ENCODE measurements around the gene DHX16.

DHX16 gene

DNA sequence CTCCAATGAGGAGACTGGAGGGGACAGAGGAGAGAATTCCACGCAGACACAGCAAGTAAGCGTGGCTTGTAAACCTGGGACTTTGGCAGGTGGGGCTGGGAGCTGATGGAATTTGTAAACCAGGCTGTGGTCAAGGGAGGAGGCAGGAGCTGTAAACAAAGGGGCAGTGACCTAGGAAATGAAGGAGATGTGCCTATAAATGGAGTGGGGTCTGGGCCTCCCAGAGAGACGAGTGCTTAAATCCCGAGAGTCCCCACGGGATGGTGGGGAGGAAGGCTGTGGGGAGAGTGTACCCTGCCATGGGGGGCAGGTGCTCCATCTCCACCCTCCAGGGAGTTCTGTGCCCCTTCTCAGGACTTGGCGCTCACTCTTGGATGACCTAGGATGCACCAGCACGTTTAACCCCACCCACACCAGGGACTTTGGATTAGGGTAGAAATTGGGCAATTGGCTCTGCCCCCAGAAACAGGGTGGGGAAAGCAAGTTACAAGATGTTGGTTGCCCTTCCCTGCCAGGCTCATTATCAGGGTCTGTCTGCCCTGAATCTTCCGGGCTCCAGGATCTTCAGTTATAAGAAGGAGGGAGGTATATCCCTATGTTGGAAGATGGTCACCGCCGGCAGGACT, 4.0 kb upstream of the DHX16 start:
- TF ChIP-seq ZBTB7A (IDR thresholded peaks at IDR 0.05; ENCODE audit: low read depth) (no peak), TCF12 (IDR thresholded peaks at IDR 0.05; ENCODE audit: low read depth) (no peak), EP300 (IDR thresholded peaks at IDR 0.05; ENCODE audit: borderline replicate concordance) (no peak), CEBPB (IDR thresholded peaks at IDR 0.05) (no peak), TEAD4 (IDR thresholded peaks at IDR 0.05) (no peak), TAF1 (IDR thresholded peaks at IDR 0.05; ENCODE audit: low read depth) (no peak), YY1 (IDR thresholded peaks at IDR 0.05; ENCODE audit: low read depth) (no peak), RAD21 (IDR thresholded peaks at IDR 0.05; ENCODE audit: low read depth) (no peak), FOXM1 (IDR thresholded peaks at IDR 0.05; ENCODE audit: borderline replicate concordance, low read depth) (no peak), EGR1 (IDR thresholded peaks at IDR 0.05) (no peak), NFIC (IDR thresholded peaks at IDR 0.05) (no peak), CREB1 (IDR thresholded peaks at IDR 0.05; ENCODE audit: low read depth) (no peak)
- TF ChIP-seq, protein P1, sequence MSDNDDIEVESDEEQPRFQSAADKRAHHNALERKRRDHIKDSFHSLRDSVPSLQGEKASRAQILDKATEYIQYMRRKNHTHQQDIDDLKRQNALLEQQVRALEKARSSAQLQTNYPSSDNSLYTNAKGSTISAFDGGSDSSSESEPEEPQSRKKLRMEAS (IDR thresholded peaks at IDR 0.05) = no peak
- TF ChIP-seq, protein P2, sequence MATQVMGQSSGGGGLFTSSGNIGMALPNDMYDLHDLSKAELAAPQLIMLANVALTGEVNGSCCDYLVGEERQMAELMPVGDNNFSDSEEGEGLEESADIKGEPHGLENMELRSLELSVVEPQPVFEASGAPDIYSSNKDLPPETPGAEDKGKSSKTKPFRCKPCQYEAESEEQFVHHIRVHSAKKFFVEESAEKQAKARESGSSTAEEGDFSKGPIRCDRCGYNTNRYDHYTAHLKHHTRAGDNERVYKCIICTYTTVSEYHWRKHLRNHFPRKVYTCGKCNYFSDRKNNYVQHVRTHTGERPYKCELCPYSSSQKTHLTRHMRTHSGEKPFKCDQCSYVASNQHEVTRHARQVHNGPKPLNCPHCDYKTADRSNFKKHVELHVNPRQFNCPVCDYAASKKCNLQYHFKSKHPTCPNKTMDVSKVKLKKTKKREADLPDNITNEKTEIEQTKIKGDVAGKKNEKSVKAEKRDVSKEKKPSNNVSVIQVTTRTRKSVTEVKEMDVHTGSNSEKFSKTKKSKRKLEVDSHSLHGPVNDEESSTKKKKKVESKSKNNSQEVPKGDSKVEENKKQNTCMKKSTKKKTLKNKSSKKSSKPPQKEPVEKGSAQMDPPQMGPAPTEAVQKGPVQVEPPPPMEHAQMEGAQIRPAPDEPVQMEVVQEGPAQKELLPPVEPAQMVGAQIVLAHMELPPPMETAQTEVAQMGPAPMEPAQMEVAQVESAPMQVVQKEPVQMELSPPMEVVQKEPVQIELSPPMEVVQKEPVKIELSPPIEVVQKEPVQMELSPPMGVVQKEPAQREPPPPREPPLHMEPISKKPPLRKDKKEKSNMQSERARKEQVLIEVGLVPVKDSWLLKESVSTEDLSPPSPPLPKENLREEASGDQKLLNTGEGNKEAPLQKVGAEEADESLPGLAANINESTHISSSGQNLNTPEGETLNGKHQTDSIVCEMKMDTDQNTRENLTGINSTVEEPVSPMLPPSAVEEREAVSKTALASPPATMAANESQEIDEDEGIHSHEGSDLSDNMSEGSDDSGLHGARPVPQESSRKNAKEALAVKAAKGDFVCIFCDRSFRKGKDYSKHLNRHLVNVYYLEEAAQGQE (IDR thresholded peaks at IDR 0.05; ENCODE audit: low read depth) = no peak

DNA sequence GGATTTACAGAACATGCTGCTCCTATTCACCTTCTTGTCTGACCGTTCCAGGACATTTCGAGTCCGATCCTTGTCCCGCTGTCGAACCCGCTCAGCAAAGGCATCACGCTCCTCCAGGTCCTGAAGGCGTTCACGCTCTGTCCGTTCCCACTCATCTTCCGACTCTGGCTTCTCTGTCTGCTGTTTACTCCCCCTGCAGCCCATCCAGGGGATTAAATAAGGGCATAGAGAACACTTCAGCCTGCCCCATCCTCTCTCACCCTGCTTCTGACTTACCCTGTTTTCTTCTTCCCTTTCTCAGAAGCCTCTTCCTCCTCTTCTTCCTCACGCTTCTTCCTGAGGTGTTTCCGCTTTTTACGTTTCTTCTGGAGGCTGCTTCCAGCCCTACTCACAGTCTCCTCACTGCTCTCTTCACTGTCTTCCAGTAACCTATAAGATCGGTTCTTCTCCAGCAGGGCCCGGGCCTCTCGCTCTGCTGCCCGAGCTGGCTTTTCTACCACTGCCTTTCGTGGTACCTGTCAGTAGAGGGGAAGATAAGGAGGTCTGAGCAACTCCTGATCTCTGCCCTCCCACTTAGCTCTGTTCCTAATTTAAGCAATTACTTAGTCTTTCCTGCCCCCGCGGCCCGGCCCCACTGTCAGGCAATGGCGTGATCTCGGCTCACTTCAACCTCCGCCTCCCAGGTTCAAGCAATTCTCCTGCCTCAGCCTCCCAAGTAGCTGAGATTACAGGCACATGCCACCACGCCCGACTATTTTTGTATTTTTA, 1.9 kb downstream of the DHX16 start:
- no peak for TF ChIP-seq ZBTB7A (IDR thresholded peaks at IDR 0.05; ENCODE audit: low read depth)
- TF ChIP-seq CREB1 (IDR thresholded peaks at IDR 0.05; ENCODE audit: low read depth) = no peak
- no peak for TF ChIP-seq TCF12 (IDR thresholded peaks at IDR 0.05; ENCODE audit: low read depth)
- TF ChIP-seq YY1 (IDR thresholded peaks at IDR 0.05; ENCODE audit: low read depth) = no peak
- TF ChIP-seq FOXM1 (IDR thresholded peaks at IDR 0.05; ENCODE audit: borderline replicate concordance, low read depth) = no peak
- TF ChIP-seq, protein P3, sequence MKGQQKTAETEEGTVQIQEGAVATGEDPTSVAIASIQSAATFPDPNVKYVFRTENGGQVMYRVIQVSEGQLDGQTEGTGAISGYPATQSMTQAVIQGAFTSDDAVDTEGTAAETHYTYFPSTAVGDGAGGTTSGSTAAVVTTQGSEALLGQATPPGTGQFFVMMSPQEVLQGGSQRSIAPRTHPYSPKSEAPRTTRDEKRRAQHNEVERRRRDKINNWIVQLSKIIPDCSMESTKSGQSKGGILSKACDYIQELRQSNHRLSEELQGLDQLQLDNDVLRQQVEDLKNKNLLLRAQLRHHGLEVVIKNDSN (IDR thresholded peaks at IDR 0.05) = no peak
- no peak for TF ChIP-seq RAD21 (IDR thresholded peaks at IDR 0.05; ENCODE audit: low read depth)
- TF ChIP-seq, protein P1 (IDR thresholded peaks at IDR 0.05) = no peak
- no peak for TF ChIP-seq EP300 (IDR thresholded peaks at IDR 0.05; ENCODE audit: borderline replicate concordance)
- TF ChIP-seq NFIC (IDR thresholded peaks at IDR 0.05) = no peak
- TF ChIP-seq, protein P2 (IDR thresholded peaks at IDR 0.05; ENCODE audit: low read depth) = no peak
- TF ChIP-seq CEBPB (IDR thresholded peaks at IDR 0.05) = no peak
- no peak for TF ChIP-seq TEAD4 (IDR thresholded peaks at IDR 0.05)
- TF ChIP-seq TAF1 (IDR thresholded peaks at IDR 0.05; ENCODE audit: low read depth) = no peak
- TF ChIP-seq EGR1 (IDR thresholded peaks at IDR 0.05) = no peak

DNA sequence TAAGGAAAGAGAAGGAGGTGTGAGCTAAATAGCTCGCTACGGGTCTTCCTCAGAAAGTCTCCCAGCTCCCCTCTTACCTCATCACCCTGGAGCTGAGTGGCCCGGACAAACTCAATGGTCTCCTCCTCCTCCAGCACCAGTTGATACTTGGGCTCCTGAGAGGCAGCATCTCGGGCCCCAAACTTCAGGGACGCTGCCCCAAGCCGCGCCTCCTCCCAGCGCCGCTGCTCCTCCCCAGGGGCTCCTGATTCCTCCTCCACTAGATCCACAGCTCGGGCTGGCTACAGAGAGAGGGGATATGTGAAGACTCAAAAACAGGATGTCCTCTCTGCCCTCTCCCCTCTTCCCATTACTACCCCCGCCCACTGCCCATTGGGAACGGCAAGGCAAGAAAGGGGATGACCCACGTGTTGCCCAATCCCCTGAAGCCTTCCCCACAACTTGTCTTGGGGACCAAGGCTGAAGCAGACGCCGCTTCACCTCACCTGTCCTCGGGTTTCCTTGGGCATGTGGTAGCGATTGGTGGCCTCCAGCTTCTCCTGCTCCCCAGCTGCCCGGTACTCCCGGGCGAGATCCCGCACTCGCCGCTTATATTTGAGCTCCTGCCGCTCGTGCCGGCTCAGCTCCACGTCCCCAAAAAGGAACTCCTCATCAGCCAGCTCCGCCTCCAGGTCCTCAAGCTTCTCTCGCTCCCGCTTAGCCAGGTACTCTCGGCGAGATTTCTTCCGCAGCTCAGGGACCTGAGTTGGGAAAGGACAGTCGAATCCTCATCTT, 7.6 kb downstream of the DHX16 start:
- TF ChIP-seq RAD21 (IDR thresholded peaks at IDR 0.05; ENCODE audit: low read depth) (no peak), ZBTB7A (IDR thresholded peaks at IDR 0.05; ENCODE audit: low read depth) (no peak), EP300 (IDR thresholded peaks at IDR 0.05; ENCODE audit: borderline replicate concordance) (no peak), FOXM1 (IDR thresholded peaks at IDR 0.05; ENCODE audit: borderline replicate concordance, low read depth) (no peak), CEBPB (IDR thresholded peaks at IDR 0.05) (no peak), NFIC (IDR thresholded peaks at IDR 0.05) (no peak), CREB1 (IDR thresholded peaks at IDR 0.05; ENCODE audit: low read depth) (no peak), YY1 (IDR thresholded peaks at IDR 0.05; ENCODE audit: low read depth) (no peak), EGR1 (IDR thresholded peaks at IDR 0.05) (no peak), TEAD4 (IDR thresholded peaks at IDR 0.05) (no peak), TCF12 (IDR thresholded peaks at IDR 0.05; ENCODE audit: low read depth) (no peak), TAF1 (IDR thresholded peaks at IDR 0.05; ENCODE audit: low read depth) (no peak)
- TF ChIP-seq, protein P3 (IDR thresholded peaks at IDR 0.05) = no peak
- TF ChIP-seq, protein P2 (IDR thresholded peaks at IDR 0.05; ENCODE audit: low read depth) = no peak
- TF ChIP-seq, protein P1 (IDR thresholded peaks at IDR 0.05) = no peak
